Loucy (cell line): ENCODE measurements around the gene AQP9.

ENCODE experiments used
- H2AFZ ChIP-seq: fragments of 200-600 bp; sonication (generic); 2 replicates; pipeline ENCODE4 v1.6.0; 2016; ENCODE audit warnings: antibody characterized with exemption, mild to moderate bottlenecking, low read length, moderate library complexity
- H3F3A ChIP-seq: fragments of 200-600 bp; 2 replicates; pipeline ENCODE4 v1.6.0; 2016; ENCODE audit warnings: antibody characterized with exemption, low read depth, mild to moderate bottlenecking
- H3K27me3 ChIP-seq: fragments of 200-600 bp; sonication (generic); 2 replicates; pipeline ENCODE4 v1.6.1; 2014; ENCODE audit warnings: low read length, mild to moderate bottlenecking; ENCODE audit not compliant: insufficient read depth, poor library complexity, severe bottlenecking
- H3K36me3 ChIP-seq: fragments of 200-600 bp; sonication (generic); 2 replicates; pipeline ENCODE4 v1.6.1; 2016; ENCODE audit warnings: low read length; ENCODE audit not compliant: insufficient read depth
- H3K4me1 ChIP-seq: fragments of 200-600 bp; sonication (generic); 2 replicates; pipeline ENCODE4 v1.5.1; 2014; ENCODE audit warnings: low read length, mild to moderate bottlenecking; ENCODE audit not compliant: insufficient read depth, poor library complexity, severe bottlenecking
- H3K4me2 ChIP-seq: fragments of 200-600 bp; sonication (generic); 2 replicates; pipeline ENCODE4 v1.6.0; 2014; ENCODE audit warnings: antibody characterized with exemption, low read length, low read depth, mild to moderate bottlenecking; ENCODE audit not compliant: poor library complexity, severe bottlenecking
- H3K4me3 ChIP-seq: fragments of 200-600 bp; sonication (generic); 2 replicates; pipeline ENCODE4 v1.5.1; 2014; ENCODE audit warnings: low read length, mild to moderate bottlenecking, mixed read lengths; ENCODE audit not compliant: poor library complexity, severe bottlenecking
- H3K79me2 ChIP-seq: fragments of 200-600 bp; sonication (generic); 2 replicates; pipeline ENCODE4 v1.6.1; 2014; ENCODE audit warnings: low read length; ENCODE audit not compliant: insufficient read depth
- H3K9ac ChIP-seq: fragments of 200-600 bp; sonication (generic); 2 replicates; pipeline ENCODE4 v1.6.0; 2014; ENCODE audit warnings: mild to moderate bottlenecking, low read depth, low read length, moderate library complexity; ENCODE audit not compliant: poor library complexity, severe bottlenecking
- H3K9me2 ChIP-seq: fragments of 200-600 bp; sonication (generic); replicated peaks from 2 replicates; pipeline ENCODE4 v1.6.1; 2016; ENCODE audit warnings: low read depth, low read length, mixed read lengths
- H3K9me3 ChIP-seq: fragments of 200-600 bp; sonication (generic); 2 replicates; pipeline ENCODE4 v1.6.1; 2014; ENCODE audit warnings: mild to moderate bottlenecking, antibody characterized with exemption, low read length, low read depth; ENCODE audit not compliant: insufficient read depth
- H4K20me1 ChIP-seq: fragments of 200-600 bp; sonication (generic); 2 replicates; pipeline ENCODE4 v1.6.0; 2014; ENCODE audit warnings: antibody characterized with exemption, low read length, mild to moderate bottlenecking; ENCODE audit not compliant: insufficient read depth, poor library complexity, severe bottlenecking
- CTCF ChIP-seq: fragments of 200-600 bp; sonication (generic); conservative IDR thresholded peaks from 2 replicates; pipeline ENCODE4 v1.5.1; 2014; ENCODE audit warnings: mild to moderate bottlenecking, antibody characterized with exemption, low read length
- EZH2phosphoT487 ChIP-seq: fragments of 200-600 bp; IDR thresholded peaks from 2 replicates; pipeline ENCODE4 v1.6.1; 2018; ENCODE audit warnings: antibody characterized with exemption, mild to moderate bottlenecking, moderate library complexity, borderline replicate concordance

AQP9 gene

GRCh38 chr15:58139276-58139988, 1.3 kb downstream of the AQP9 start:
- Histone ChIP-seq H3F3A (no peaks in the 10 kb centered on the region), H4K20me1 (no peaks in the 10 kb centered on the region), H3K79me2 (no peaks in the 10 kb centered on the region), H3K27me3 (peaks cover 41% of the 10 kb centered on the region), H2AFZ (no peak overlapping the region), H3K4me3 (no peak overlapping the region), H3K9me2 (no peaks in the 10 kb centered on the region), H3K36me3 (no peaks in the 10 kb centered on the region), H3K4me1 (no peaks in the 10 kb centered on the region), H3K9me3 (no peaks in the 10 kb centered on the region), H3K4me2 (no peak overlapping the region), H3K9ac (no peak overlapping the region)
- TF ChIP-seq EZH2phosphoT487 (no peak), CTCF (no peak)

GRCh38 chr15:58139989-58140522, 1.9 kb downstream of the AQP9 start:
- no peak for TF ChIP-seq EZH2phosphoT487
- TF ChIP-seq CTCF = no peak
- Histone ChIP-seq H3K4me1 (no peaks in the 10 kb centered on the region), H2AFZ (no peak overlapping the region), H4K20me1 (no peaks in the 10 kb centered on the region), H3K4me2 (no peak overlapping the region), H3K9me3 (no peaks in the 10 kb centered on the region), H3K79me2 (no peaks in the 10 kb centered on the region), H3F3A (no peaks in the 10 kb centered on the region), H3K27me3 (peaks cover 41% of the 10 kb centered on the region), H3K36me3 (no peaks in the 10 kb centered on the region), H3K9me2 (no peaks in the 10 kb centered on the region), H3K4me3 (no peak overlapping the region), H3K9ac (no peak overlapping the region)

GRCh38 chr15:58141894-58142293, 3.7 kb downstream of the AQP9 start:
- Histone ChIP-seq H3K4me1 (no peaks in the 10 kb centered on the region), H3K9me3 (no peaks in the 10 kb centered on the region), H3F3A (no peaks in the 10 kb centered on the region), H2AFZ (no peak overlapping the region), H3K9me2 (no peaks in the 10 kb centered on the region), H3K79me2 (no peaks in the 10 kb centered on the region), H4K20me1 (no peaks in the 10 kb centered on the region), H3K27me3 (peaks cover 30% of the 10 kb centered on the region), H3K4me2 (no peak overlapping the region), H3K36me3 (no peaks in the 10 kb centered on the region), H3K9ac (no peak overlapping the region), H3K4me3 (no peak overlapping the region)
- TF ChIP-seq CTCF = no peak
- no peak for TF ChIP-seq EZH2phosphoT487
